Body of pancreas (tissue), 4 donors: ENCODE data around the gene ROCK2. TPM values are rescaled to one million over a fixed set of nuclear protein-coding genes. Genes with fewer than 3 reads are reported as not detected.

Experiments
- ATAC-seq: fragments of 150-250 bp; one replicate; pipeline ENCODE4 v1.9.1; 2016
- DNase-seq, 4 donors: peaks; one replicate each; pipeline ENCODE4 v3.0.0-alpha.2; 2019
- H3K27ac ChIP-seq, 4 donors: fragments of 200-600 bp; sonication (generic); 1 replicate in 3 of 4; 2 replicates in 1 of 4; pipeline versions ENCODE4 v1.5.1 to v1.6.1; 2016 to 2019; ENCODE audit warnings: mild to moderate bottlenecking in 1 of 4, mixed read lengths in 1 of 4, moderate library complexity in 1 of 4
- H3K27me3 ChIP-seq, 2 donors: fragments of 200-600 bp; sonication (generic); one replicate each; pipeline ENCODE4 v1.6.0; 2016; ENCODE audit warnings: mild to moderate bottlenecking in 1 of 2
- H3K36me3 ChIP-seq, 2 donors: fragments of 200-600 bp; sonication (generic); replicated peaks in 1 of 2; 2 replicates each; pipeline ENCODE4 v1.5.1; 2016; ENCODE audit warnings: low read depth in 2 of 2; ENCODE audit not compliant: insufficient read depth in 1 of 2
- H3K4me1 ChIP-seq: fragments of 200-600 bp; sonication (generic); one replicate; pipeline ENCODE4 v1.6.0; 2016
- H3K4me3 ChIP-seq, 2 donors: fragments of 200-600 bp; sonication (generic); 1 replicate in 1 of 2; 2 replicates in 1 of 2; pipeline ENCODE4 v1.5.1; 2016 to 2019
- H3K9me3 ChIP-seq, 3 donors: fragments of 200-600 bp; sonication (generic); 1 replicate in 2 of 3; 2 replicates in 1 of 3; pipeline ENCODE4 v1.5.1; 2016
- CTCF ChIP-seq, 7 experiments: fragments of 450-650 bp in 4 of 7; fragments of 200-600 bp in 3 of 7; sonication (generic) in 3 of 7; IDR thresholded peaks; one replicate each; pipeline ENCODE4 v1.5.1; 2016 to 2019; ENCODE audit warnings: antibody characterized with exemption in 7 of 7
- POLR2A ChIP-seq, 3 donors: fragments of 450-650 bp; IDR thresholded peaks; one replicate each; pipeline ENCODE4 v1.6.1; 2016; ENCODE audit warnings: antibody characterized with exemption in 3 of 3, mild to moderate bottlenecking in 2 of 3
- WGBS, 2 donors: methylation state at CpG; one replicate each; pipeline ENCODE4 v1.1.5; 2017; 5-methylcytosine and 5-hydroxymethylcytosine counted together
- intact Hi-C: fragments of 100-400 bp; cut with DNase I; formaldehyde crosslinking; loops from one replicate; pipeline ENCODE4 v1.15.1; 2023
- total RNA-seq, 2 donors: library from RNA; depleted of rRNA; stranded (reverse); fragments of >200 nt; gene quantifications; one replicate each; pipeline ENCODE4 v1.1.0, GENCODE V29; 2016

Gene ROCK2
- total RNA-seq = 10 to 100 TPM; 24.4 to 32.3 TPM

- no peaks in the 10 kb centered on the region for H3K36me3 ChIP-seq
- peaks cover 41% of the 10 kb centered on the region for H3K4me1 ChIP-seq
Measured at GRCh38 chr2:11344342-11344955, at the start of gene ROCK2. ROCK2 (minus strand) TSS chr2:11344636; CDS start chr2:11344136, 500 bp downstream.

GRCh38 chr2:11393711-11394236, 49.3 kb upstream of the ROCK2 start:
- TF ChIP-seq POLR2A (IDR thresholded peaks at IDR 0.05) (no peak), CTCF (IDR thresholded peaks at IDR 0.05) (no peak)
- no peaks in the 10 kb centered on the region for H3K36me3 ChIP-seq
- ATAC-seq (no peak), DNase-seq (no peak)
- peak overlapping the region in 1 of 4 donors; percentile 25 for H3K27ac ChIP-seq
- no peaks in the 10 kb centered on the region for H3K9me3 ChIP-seq
- intact Hi-C loops = no loop called here
- no peaks in the 10 kb centered on the region for H3K27me3 ChIP-seq
- no peak overlapping the region for H3K4me3 ChIP-seq
- 90 to 91% methylated on average over 11 of the region's 11 CpGs for WGBS, 2 donors
- H3K4me1 ChIP-seq = peaks cover 28% of the 10 kb centered on the region

More at GRCh38 chr2:11344342-11344955, at the start of gene ROCK2:
- peak within 1 kb of the TSS; percentile 92 to 99 (median 94) for H3K27ac ChIP-seq
- no peak for TF ChIP-seq CTCF (IDR thresholded peaks at IDR 0.05)
- peak; percentile 60 to 77 (median 69) for TF ChIP-seq POLR2A (IDR thresholded peaks at IDR 0.05)
- 0 to 1% methylated on average over 25 to 66 of the region's 90 CpGs for WGBS, 2 donors
- peak within 1 kb of the TSS; percentile 43 to 69 for H3K4me3 ChIP-seq
- no peaks in the 10 kb centered on the region for H3K9me3 ChIP-seq
- peak; percentile 87 for ATAC-seq
- DNase-seq = peak; percentile 85 to 89 (median 88)
- H3K27me3 ChIP-seq = no peaks in the 10 kb centered on the region
- intact Hi-C loops = no loop called here

GRCh38 chr2:11391942-11392266, 47.5 kb upstream of the ROCK2 start:
- H3K27ac ChIP-seq = peak overlapping the region in 3 of 4 donors; percentile 50 to 69 (median 69)
- TF ChIP-seq CTCF (IDR thresholded peaks at IDR 0.05) = no peak
- TF ChIP-seq POLR2A (IDR thresholded peaks at IDR 0.05) = no peak
- H3K9me3 ChIP-seq = no peaks in the 10 kb centered on the region
- H3K36me3 ChIP-seq = no peaks in the 10 kb centered on the region
- H3K27me3 ChIP-seq = no peaks in the 10 kb centered on the region
- no peak overlapping the region for H3K4me3 ChIP-seq
- peaks cover 47% of the 10 kb centered on the region for H3K4me1 ChIP-seq
- WGBS, 2 donors = 48 to 62% methylated on average over 3 of the region's 3 CpGs
- DNase-seq = no peak
- ATAC-seq = no peak
- intact Hi-C loops = no loop called here

- peak overlapping the region; percentile 37 to 68 (median 54) for H3K27ac ChIP-seq
- 81 to 85% methylated on average over 5 of the region's 5 CpGs for WGBS, 2 donors
- no peak for ATAC-seq
Measured at GRCh38 chr2:11390399-11390658, 45.9 kb upstream of the ROCK2 start.

More at GRCh38 chr2:11390399-11390658, 45.9 kb upstream of the ROCK2 start:
- TF ChIP-seq POLR2A (IDR thresholded peaks at IDR 0.05) (no peak), CTCF (IDR thresholded peaks at IDR 0.05) (no peak)
- H3K9me3 ChIP-seq = no peaks in the 10 kb centered on the region
- no peaks in the 10 kb centered on the region for H3K27me3 ChIP-seq
- DNase-seq = no peak
- peaks cover 47% of the 10 kb centered on the region for H3K4me1 ChIP-seq
- H3K36me3 ChIP-seq = no peaks in the 10 kb centered on the region
- intact Hi-C loops = no loop called here
- no peak overlapping the region for H3K4me3 ChIP-seq
